Muscle of back (tissue), 11 donors: ENCODE results near the gene MRTFA. TPM values are rescaled to one million over a fixed set of nuclear protein-coding genes. Genes with fewer than 3 reads are reported as not detected.

Experiments
- DNase-seq, 3 donors: peaks; one replicate each; pipeline versions ENCODE4 v3.0.0 to v3.0.0-alpha.2; 2013
- polyA plus RNA-seq, 10 donors: library from polyadenylated mRNA; unstranded; fragments of 120-200 nt; gene quantifications; one replicate each; pipeline ENCODE4 v1.2.1, GENCODE V29; 2013; ENCODE audit not compliant: insufficient read length in 10 of 10

The MRTFA gene
- polyA plus RNA-seq, 10 donors = 20.5 to 30.4 (median 25.6) TPM

- DNase-seq = no peak
Observed at GRCh38 chr22:40469181-40469580, 167.3 kb downstream of the MRTFA start.

- no peak for DNase-seq
Observed at GRCh38 chr22:40468616-40469015, 167.9 kb downstream of the MRTFA start.

- no peak for DNase-seq
Observed at GRCh38 chr22:40466976-40467375, 169.5 kb downstream of the MRTFA start.

DNA sequence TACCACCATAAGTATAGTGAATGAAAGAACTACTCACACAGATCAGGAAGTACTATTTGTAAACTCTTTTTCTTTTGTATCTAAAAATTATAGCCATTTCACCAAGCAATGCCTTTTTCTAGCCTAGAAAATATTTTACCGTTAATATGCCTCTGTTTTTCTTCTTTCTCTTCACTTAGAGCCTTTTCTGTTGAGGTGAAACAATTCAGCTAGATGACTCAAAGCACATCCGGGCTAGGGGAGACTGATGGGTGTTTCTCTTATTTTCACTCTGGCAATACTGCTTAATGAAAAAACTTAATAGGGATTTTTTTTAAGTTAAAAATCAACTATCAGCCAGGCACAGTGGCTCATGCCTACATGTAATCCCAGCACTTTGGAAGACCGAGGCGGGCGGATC is 172.8 kb downstream of the MRTFA start:
- no peak for DNase-seq

GRCh38 chr22:40463017-40463631 is 173.4 kb downstream of the MRTFA start:
- DNase-seq = no peak

DNA sequence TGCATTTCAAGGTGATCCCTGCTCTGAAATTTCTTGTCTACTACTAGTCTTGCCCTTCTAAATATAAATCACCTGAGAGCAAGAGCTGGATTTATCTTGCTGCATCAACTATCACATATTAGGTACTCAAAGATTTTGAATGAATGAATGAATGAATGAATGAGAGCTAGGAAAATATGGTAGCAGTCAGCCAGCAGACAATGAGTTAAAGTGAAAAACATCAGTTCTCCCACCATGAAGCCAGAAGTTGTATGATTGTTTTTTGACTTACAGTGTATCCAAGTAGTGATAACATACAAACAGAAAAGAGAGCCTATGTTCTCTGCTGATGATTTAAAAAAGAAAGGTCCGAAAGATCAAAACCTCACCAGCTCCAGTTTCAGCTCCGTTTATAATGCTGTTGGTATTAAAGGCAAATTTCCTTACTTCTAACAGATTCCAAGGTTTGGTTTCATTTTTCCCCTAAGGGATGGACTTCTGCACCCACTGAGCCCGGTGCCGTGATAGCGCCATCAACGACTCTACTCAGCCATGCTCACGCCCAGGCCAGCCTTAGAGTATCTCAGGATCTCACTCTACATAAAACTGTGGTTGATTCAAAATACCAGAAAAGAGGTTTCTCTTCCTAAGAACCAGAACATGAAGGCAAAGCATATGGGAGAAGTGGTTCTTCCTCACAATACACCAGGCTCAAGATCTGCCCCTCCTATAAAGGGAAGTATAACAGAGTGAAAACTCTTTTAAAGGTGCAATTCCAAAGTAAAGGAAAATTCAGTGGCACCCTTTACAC is 174.1 kb downstream of the MRTFA start:
- DNase-seq = no peak

- DNase-seq = no peak
Observed at GRCh38 chr22:40453671-40454070, 182.8 kb downstream of the MRTFA start.

DNA sequence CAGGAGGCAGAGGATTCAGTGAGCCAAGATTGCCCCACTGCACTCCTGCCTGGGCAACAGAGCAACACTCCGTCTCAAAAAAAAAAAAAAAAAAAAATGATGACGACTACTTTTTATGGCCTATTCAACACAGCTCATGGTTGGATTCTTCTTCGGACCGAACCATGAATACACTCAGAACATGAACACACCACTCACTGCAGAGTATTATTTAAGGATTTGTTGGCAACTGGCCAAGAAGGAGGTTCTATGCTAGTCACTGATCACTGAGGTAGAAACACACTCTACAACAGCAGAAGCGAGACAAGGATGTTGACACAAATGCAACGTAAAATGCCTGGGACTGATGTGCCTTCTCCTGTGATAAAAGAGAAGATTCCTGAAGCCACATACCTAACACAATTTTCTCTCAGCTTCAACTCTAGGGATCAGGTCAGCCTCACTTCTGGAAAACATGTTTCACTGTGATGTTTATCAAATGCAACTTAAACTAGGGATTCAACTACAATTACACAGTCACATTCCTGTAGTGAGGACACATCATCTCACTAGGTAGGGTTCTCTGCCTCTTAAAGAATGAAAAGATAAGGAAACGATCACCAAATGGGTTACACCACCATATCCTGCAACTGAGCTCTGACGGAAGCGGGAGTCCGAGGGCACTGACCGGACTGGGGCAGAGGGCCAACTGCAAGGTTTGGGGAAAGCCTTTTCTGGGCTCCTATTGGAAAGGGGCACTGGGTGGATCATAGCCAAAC is 183.6 kb downstream of the MRTFA start:
- DNase-seq = no peak

DNA sequence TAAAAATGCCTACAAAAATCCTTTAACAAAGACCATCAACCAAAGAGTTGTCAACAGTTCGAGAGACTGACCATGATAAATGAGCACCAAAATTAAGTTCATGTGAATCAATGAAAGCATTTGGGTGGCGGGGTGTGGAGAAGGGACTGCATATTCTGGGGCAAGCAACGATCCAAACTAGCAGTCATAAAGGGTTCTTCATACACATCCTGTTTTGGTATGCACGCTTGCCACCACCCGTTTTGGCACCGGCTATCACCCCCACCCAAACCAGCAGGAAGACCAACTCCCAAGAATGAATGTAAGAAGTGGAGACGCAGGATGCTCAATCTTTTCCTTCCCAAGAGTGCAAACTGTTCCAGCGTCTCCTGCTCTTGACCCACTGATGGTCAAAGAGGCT is 185.3 kb downstream of the MRTFA start:
- no peak for DNase-seq

DNA sequence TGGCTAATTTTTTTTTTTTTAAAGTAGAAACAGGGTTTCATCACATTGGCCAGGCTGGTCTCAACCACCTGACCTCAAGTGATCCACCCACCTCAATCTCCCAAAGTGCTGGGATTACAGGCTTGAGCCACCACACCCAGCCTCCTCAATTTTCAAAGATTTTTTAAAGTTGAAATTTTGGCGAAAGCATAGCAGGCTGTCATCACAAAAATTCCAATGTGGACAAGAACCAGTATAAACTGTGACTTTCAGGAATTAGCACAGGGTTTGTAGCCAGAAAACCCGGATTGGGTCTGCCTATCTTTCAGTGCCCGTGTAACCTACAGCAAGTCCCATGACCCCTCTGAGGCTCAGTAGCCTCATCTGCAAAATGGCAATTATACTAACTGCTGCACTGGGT is 185.9 kb downstream of the MRTFA start:
- DNase-seq = no peak

DNA sequence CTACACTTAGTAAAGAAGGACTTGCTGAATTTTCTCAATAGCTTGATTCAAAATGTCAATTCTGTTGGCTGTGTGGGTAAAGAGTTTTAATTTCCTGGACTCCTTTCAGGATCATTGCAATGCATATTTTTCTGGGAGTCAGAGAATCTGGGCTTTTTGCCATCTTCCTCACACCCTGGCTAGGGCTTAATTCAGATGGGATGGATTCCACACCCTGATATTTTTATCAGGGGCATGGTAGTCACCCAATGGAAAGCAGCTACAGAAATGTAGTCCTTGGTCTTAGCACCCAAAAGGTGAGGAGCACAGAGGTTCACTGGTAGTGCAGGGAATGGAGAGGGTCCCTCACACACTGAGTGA is 186.9 kb downstream of the MRTFA start:
- peak; percentile 54 to 68 (median 56) for DNase-seq

DNA sequence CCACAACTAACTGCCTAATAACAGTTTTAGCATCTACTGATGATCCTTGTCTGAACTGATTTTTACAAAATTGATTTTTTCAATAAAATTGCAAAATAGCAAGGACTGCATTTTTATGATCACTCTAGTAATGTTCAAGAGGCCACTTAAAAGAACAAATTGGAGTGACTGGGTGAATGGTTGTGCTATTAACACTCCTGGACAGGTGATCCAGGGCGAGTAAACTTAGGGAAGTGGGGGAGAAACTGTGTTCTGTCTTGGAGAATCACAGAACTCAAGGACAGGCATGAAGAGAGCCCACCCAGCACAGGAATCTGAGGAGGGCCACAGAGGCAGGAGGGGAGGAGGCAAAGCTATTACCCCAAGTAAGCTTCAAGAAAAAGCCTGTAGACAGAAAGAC is 190.3 kb downstream of the MRTFA start:
- no peak for DNase-seq

- no peak for DNase-seq
Observed at GRCh38 chr22:40444178-40444831, 192.2 kb downstream of the MRTFA start.

DNA sequence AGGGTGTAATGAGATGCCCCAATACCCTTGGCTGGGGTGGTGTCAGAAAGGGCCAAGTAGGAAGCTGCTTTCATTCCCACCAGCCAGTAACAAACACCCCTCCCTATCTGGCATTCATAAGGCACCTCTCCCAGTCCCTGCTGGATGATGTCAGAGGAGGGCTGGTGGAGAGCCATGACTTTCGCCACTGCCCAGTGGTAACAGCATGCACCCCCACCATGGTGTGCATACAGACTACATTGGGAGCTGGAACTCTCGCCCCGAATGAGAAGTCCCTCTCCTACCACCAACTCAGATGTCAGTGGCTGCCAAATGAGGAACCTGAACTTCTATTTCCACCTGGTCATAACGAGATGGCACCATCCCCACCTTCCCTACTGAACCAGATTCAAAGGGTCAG is 192.8 kb downstream of the MRTFA start:
- DNase-seq = no peak

DNA sequence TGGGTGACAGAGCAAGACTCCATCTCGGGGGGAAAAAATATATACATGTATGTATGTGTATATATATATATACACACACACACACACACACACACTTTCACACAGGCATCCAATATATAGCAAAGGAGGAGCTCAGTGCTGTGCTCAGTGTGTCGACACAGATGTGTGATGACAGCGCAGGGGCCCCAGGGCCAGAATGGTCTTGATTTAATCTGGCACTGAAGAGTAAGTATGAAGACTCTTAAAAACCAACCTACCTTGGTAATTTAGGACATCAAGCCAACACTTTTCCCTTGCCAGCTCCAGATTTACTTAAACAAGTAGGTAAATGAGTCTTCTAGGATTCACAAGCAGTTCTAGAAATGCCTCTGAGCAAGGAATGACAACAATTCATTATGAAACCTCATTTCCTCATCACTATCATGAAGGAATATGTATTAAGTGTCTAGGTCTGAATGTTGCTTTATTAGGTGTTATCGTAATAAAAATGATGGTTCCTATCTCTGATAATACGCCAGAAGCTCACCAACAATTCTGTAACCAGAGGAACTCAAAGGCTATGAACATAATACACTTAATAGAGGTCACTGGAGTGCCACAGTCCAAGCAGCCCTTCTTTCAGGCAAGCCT is 194.6 kb downstream of the MRTFA start:
- no peak for DNase-seq

DNA sequence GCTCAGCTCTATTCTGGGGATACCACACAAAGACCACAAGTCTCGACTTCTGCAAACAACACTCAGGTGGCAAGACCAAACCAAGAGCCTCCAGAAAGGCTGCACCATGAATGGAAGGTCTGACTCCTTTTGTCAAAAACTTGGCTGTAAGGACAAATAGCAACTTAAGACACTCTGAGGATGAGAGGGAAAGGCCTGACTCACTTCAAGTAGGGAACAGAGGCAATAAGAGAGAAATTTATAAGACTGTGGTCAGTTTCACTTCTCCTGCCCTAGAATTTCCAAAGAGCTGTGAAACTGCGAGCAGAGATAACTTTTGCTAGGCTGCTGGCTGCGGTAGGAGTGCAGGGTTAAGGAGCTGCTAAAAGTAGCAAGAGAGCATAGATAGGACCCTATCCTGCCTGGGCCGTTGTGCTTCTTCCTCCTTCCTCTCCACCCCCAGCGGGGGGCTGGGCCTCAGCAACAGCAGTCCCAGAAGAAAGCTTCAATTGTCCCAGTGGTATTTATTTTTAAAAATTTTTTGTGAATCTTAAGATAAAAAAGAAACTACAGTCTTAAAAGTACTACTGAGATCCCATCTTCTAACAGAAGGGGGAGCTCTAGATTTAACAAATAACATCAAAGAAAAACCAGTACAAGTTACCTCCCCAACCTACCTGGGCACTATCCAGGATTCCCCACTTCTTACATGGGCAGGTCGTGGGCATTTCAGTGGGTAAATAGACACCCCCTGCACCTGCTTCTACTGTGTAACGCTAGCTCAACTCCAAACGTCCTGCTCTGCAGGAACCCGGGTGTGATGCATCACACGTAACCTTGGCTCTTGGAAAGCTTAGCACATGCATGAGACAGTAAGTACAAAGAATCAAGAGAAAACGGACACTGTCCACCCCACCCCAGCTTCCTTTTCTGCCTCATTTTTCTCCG is 199.8 kb downstream of the MRTFA start:
- DNase-seq = peak in 2 of 3 donors; percentile 70 to 84

GRCh38 chr22:40434745-40435144 is 201.8 kb downstream of the MRTFA start:
- DNase-seq = no peak

DNA sequence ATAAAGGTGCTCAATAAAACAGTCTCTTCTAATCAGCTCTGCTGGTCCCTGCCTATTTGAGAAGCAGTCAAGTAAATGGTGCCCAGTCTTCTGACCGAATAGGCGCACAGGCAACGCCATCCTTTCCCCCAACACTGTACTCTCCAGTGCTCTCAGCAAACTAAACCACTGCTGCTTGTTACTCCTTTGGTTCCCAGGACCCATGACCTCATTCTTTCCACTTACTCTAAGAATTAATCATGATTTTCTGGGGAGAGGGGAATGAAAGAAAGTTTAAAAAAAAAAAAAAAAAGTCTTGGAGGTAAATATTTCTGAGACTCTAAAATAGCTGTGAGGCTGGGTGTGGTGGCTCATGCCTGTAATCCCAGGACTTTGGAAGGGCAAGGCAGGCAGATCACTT is 202.4 kb downstream of the MRTFA start:
- DNase-seq = no peak

DNA sequence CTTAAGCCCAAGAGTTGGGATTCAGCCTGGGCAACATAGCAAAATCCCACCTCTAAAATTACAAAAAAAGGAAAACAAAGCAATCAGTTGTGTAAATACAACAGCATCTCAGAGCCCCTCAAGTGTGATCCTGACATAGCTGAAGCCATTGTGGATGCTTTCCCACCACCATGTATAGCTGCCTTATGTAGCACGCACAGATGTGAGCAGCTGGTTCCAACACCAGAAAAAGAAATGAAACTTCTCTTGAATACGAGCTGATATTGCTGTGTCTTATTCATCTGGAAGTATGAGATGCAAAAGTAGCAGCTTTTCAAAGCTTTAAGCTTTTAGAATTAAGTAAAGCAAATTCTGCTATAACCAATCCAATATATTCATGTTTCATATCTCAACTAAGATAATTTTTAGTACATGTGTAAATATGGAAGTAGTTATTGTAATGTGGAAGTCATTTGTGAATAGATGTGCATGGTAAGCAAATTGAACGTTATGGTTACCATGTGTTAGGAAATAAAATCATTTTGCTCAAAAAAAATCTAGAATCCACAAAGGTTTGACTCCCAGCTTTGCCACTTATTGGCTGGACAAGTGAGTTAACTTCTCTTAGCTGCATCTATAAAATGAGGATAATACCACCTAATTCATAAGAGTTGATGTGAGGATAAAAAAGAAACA is 203.0 kb downstream of the MRTFA start:
- DNase-seq = no peak

- no peak for DNase-seq
Observed at GRCh38 chr22:40432625-40433024, 203.9 kb downstream of the MRTFA start.
